K562 (cell line): ENCODE data around the gene IRS2. TPM values are rescaled to one million over a fixed set of nuclear protein-coding genes. Genes with fewer than 3 reads are reported as not detected.

Experiments used
- ATAC-seq: fragments of 200-7000 bp; cut with Tn5 transposase; 3 replicates; pipeline ENCODE4 v1.9.1; 2020; ENCODE audit warnings: moderate library complexity
- BruUV-seq: library from RNA; stranded (reverse); fragments of 400-500 nt; replicated peaks from 2 replicates; lab custom pipeline; 2021; lab: Mats Ljungman, UMichigan
- CTCF ChIA-PET: fragments of 300-600 bp; formaldehyde crosslinking; extraction: SDS; loops from one replicate; lab custom pipeline; 2021; ENCODE audit warnings: low intra/inter-chr PET ratio; lab: Yijun Ruan, JAX
- POLR2A ChIA-PET: fragments of 300-600, 350-650 bp; sonication (Branson Sonifier 250); formaldehyde crosslinking; extraction: SDS; loops from one replicate; lab custom pipeline; 2021; ENCODE audit warnings: antibody characterized with exemption, inconsistent platforms; lab: Yijun Ruan, JAX
- DNase-seq, 4 experiments: peaks; one replicate each; pipeline versions ENCODE4 v3.0.0 to v3.0.0-alpha.2; 2011 to 2018; ENCODE audit warnings: low spot score in 3 of 4, mixed read lengths in 3 of 4; ENCODE audit errors: extremely low read depth in 1 of 4
- FAIRE-seq: peaks from 2 replicates; lab custom pipeline; 2011; peaks lifted over from hg19 to GRCh38; lab: Jason Lieb, UNC
- H2AFZ ChIP-seq: 2 replicates; pipeline ENCODE4 v1.6.0; 2011; ENCODE audit warnings: low read depth, low read length, control low read depth, inconsistent platforms
- H3K27ac ChIP-seq: fragments of 200-600 bp; 3 replicates; pipeline ENCODE4 v1.8.0; 2011; ENCODE audit warnings: low read depth, mild to moderate bottlenecking, control low read depth, inconsistent platforms, low read length, moderate library complexity, mixed read lengths; ENCODE audit errors: extremely low read depth
- H3K27me3 ChIP-seq, 2 experiments: fragments of 300-600 bp in 1 of 2; 2 replicates in 1 of 2; 3 replicates in 1 of 2; pipeline versions ENCODE4 v1.6.0 to v1.8.0; 2011; ENCODE audit warnings: inconsistent platforms in 2 of 2, low read length in 2 of 2, mild to moderate bottlenecking in 1 of 2, mixed read lengths in 1 of 2, moderate library complexity in 1 of 2; ENCODE audit not compliant: control insufficient read depth in 2 of 2, insufficient read depth in 2 of 2
- H3K36me3 ChIP-seq: fragments of 300-600 bp; 3 replicates; pipeline ENCODE4 v1.8.0; 2011; ENCODE audit warnings: mild to moderate bottlenecking, low read length, inconsistent platforms; ENCODE audit not compliant: control insufficient read depth, insufficient read depth
- H3K4me1 ChIP-seq, 2 experiments: fragments of 200-600 bp in 1 of 2; replicated peaks in 1 of 2; 2 replicates in 1 of 2; 3 replicates in 1 of 2; pipeline versions ENCODE4 v1.5.1 to v1.8.0; 2011; ENCODE audit warnings: inconsistent platforms in 2 of 2, low read length in 2 of 2, mild to moderate bottlenecking in 1 of 2, mixed read lengths in 1 of 2, moderate library complexity in 1 of 2; ENCODE audit not compliant: control insufficient read depth in 2 of 2, insufficient read depth in 2 of 2
- H3K4me2 ChIP-seq: 2 replicates; pipeline ENCODE4 v1.6.1; 2011; ENCODE audit warnings: low read length, control low read depth, inconsistent platforms, mixed read lengths; ENCODE audit not compliant: insufficient read depth
- H3K4me3 ChIP-seq: fragments of 200-600 bp; sonication (generic), shearing (Covaris generic); 2 replicates; pipeline ENCODE4 v1.5.1; 2016; ENCODE audit warnings: control low read depth, inconsistent platforms
- H3K79me2 ChIP-seq: fragments of 200-600 bp; 3 replicates; pipeline ENCODE4 v1.8.0; 2011; ENCODE audit warnings: low read length, inconsistent platforms; ENCODE audit not compliant: control insufficient read depth, insufficient read depth
- H3K9ac ChIP-seq, 2 experiments: 2 replicates each; pipeline versions ENCODE4 v1.6.0 to v1.6.1; 2011; ENCODE audit warnings: low read depth in 2 of 2, low read length in 2 of 2, control low read depth in 1 of 2, inconsistent platforms in 1 of 2, mild to moderate bottlenecking in 1 of 2, mixed read lengths in 1 of 2; ENCODE audit not compliant: insufficient read depth in 1 of 2
- H3K9me1 ChIP-seq: one replicate; pipeline ENCODE4 v1.6.0; 2011; ENCODE audit warnings: inconsistent platforms, mild to moderate bottlenecking, low read length, moderate library complexity; ENCODE audit not compliant: control insufficient read depth, insufficient read depth
- H3K9me3 ChIP-seq: replicated peaks from 2 replicates; pipeline ENCODE4 v1.5.1; 2011; ENCODE audit warnings: low read depth, low read length, inconsistent platforms; ENCODE audit not compliant: control insufficient read depth, insufficient read depth
- H4K20me1 ChIP-seq: replicated peaks from 2 replicates; pipeline ENCODE4 v1.6.1; 2011; ENCODE audit warnings: low read length, inconsistent platforms, mixed read lengths; ENCODE audit not compliant: control insufficient read depth, insufficient read depth
- ARHGAP35 ChIP-seq: fragments of 450-650 bp; IDR thresholded peaks from 2 replicates; pipeline ENCODE4 v1.6.1; 2018; ENCODE audit not compliant: partially characterized antibody
- DDX20 ChIP-seq: fragments of 450-650 bp; IDR thresholded peaks from 2 replicates; pipeline ENCODE4 v1.6.1; 2016; ENCODE audit warnings: missing genetic modification characterization, low read depth, mild to moderate bottlenecking, missing compliant biosample characterization, moderate library complexity
- IRF2 ChIP-seq: sonication (generic); formaldehyde crosslinking; IDR thresholded peaks from 2 replicates; pipeline ENCODE4 v1.8.1; 2022; ENCODE audit warnings: mild to moderate bottlenecking, missing genetic modification reagents
- NR2C1 ChIP-seq, 2 experiments: fragments of 450-650 bp; IDR thresholded peaks; 2 replicates each; pipeline ENCODE4 v1.6.1; 2017; ENCODE audit warnings: mild to moderate bottlenecking in 2 of 2, antibody characterized with exemption in 1 of 2, inconsistent platforms in 1 of 2, missing compliant biosample characterization in 1 of 2, missing genetic modification characterization in 1 of 2
- NRF1 ChIP-seq, 2 experiments: fragments of 450-650 bp; IDR thresholded peaks in 1 of 2; conservative IDR thresholded peaks in 1 of 2; 2 replicates each; pipeline ENCODE4 v1.6.1; 2014; ENCODE audit warnings: mild to moderate bottlenecking in 2 of 2
- ZNF655 ChIP-seq: fragments of 250-450 bp; sonication (Bioruptor Pico); IDR thresholded peaks from 2 replicates; pipeline ENCODE4 v1.5.0; 2021
- ZNF780A ChIP-seq: fragments of 250-450 bp; sonication (Bioruptor Pico); IDR thresholded peaks from 2 replicates; pipeline ENCODE4 v1.5.0; 2021; ENCODE audit warnings: mild to moderate bottlenecking
- ZNF785 ChIP-seq: fragments of 250-450 bp; sonication (Bioruptor Pico); IDR thresholded peaks from 2 replicates; pipeline ENCODE4 v1.4.0; 2020; ENCODE audit warnings: mild to moderate bottlenecking
- WGBS: fragments of 100-300 bp; shearing (Covaris generic); methylation state at CpG from one replicate; pipeline ENCODE4 v1.1.6; 2016; ENCODE audit warnings: low coverage, mixed read lengths; ENCODE audit not compliant: insufficient coverage; ENCODE audit errors: missing lambda C conversion rate; 5-methylcytosine and 5-hydroxymethylcytosine counted together
- in situ Hi-C: fragments of 300-500 bp; cut with MboI; formaldehyde crosslinking; loops from 4 replicates; pipeline ENCODE4 v1.15.0; 2018; ENCODE audit warnings: inconsistent platforms, mixed read lengths
- intact Hi-C: fragments of 100-400 bp; cut with micrococcal nuclease; formaldehyde crosslinking; loops from 2 replicates; pipeline ENCODE4 v1.14.2; 2022
- polyA plus RNA-seq, 8 experiments: library from polyadenylated mRNA; depleted of rRNA in 4 of 8; stranded (reverse) in 5 of 8; unstranded in 3 of 8; fragments of >200 nt; fragmentation: Nextera tagmentation in 2 of 8; fragmentation: Illumina TruSeq in 1 of 8; extraction: Ambion mirVana in 2 of 8; extraction: Trizol in 1 of 8; gene quantifications; 2 replicates each; pipeline versions ENCODE4 v1.2.1 to v1.2.3, GENCODE V29; 2011 to 2014; ENCODE audit warnings: inconsistent platforms in 1 of 8, missing spikeins in 1 of 8
- total RNA-seq, 7 experiments: library from RNA; depleted of rRNA in 6 of 7; stranded (reverse); fragments of >200 nt in 6 of 7; fragmentation: Illumina TruSeq in 2 of 7; extraction: Trizol in 2 of 7; gene quantifications; 2 replicates each; pipeline versions ENCODE4 v1.2.1 to v1.2.3, GENCODE V29; 2011 to 2021; ENCODE audit warnings: low replicate concordance in 1 of 7

Gene IRS2
- total and polyA plus RNA-seq, 9 of the 15 experiments (the other 6 are each of a cell fraction or from before 2014, with no cell fraction given) = 0.36 to 4.6 (median 0.63) TPM

- TF ChIP-seq IRF2 (CRISPR knock-in tag) = no peak
- no peak for TF ChIP-seq ZNF780A
Measured at GRCh38 chr13:109751477-109751876, 34.9 kb downstream of the IRS2 start (continued).

- FAIRE-seq (no peak), DNase-seq (no peak), ATAC-seq (no peak)
- Histone ChIP-seq H4K20me1 (no peaks in the 10 kb centered on the region), H3K9me1 (peaks cover 4% of the 10 kb centered on the region), H3K4me1 (peaks cover 6 to 13% of the 10 kb centered on the region in 2 experiments; a peak in 3 of 5 replicates), H3K9ac (no peak overlapping the region), H3K27me3 (peaks cover 0 to 7% of the 10 kb centered on the region in 2 experiments; a peak in 3 of 5 replicates), H2AFZ (no peak overlapping the region), H3K4me3 (no peak overlapping the region), H3K9me3 (no peaks in the 10 kb centered on the region), H3K4me2 (no peak overlapping the region), H3K36me3 (no peaks in the 10 kb centered on the region), H3K27ac (no peak overlapping the region), H3K79me2 (no peaks in the 10 kb centered on the region)
- in situ Hi-C loops (no loop called here), intact Hi-C loops (no loop called here)
- TF ChIP-seq NRF1 (conservative IDR thresholded peaks at IDR 0.05 in 1 of 2, IDR thresholded peaks at IDR 0.05 in 1 of 2) (no peak), ARHGAP35 (no peak), DDX20 (no peak), ZNF655 (CRISPR knock-in tag) (no peak), NR2C1 (IDR thresholded peaks at IDR 0.05) (no peak), NR2C1 (tag; IDR thresholded peaks at IDR 0.05) (no peak), ZNF785 (CRISPR knock-in tag) (no peak)
- no TSS peak for BruUV-seq
- WGBS = 52% methylated on average over 3 of the region's 4 CpGs
- ChIA-PET POLR2A (interaction anchor here (0.5 kb wide), 1 partner anchor 942 kb away, joined by 3 read pairs; no protein-coding TSS in a partner anchor), CTCF (no interaction called here)
Measured at GRCh38 chr13:109750221-109750775, 36.1 kb downstream of the IRS2 start.
